Coronary artery (tissue), 2 donors: ENCODE data around the gene NANOG.
"Not testable (repeated sequence)": the region's sequence is repeated elsewhere in the genome, so short reads cannot be mapped to it uniquely, and the experiment has no call there.

Experiments
- DNase-seq: peaks from one replicate; pipeline ENCODE4 v3.0.0-alpha.2; 2017; ENCODE audit warnings: low spot score
- H3K27ac ChIP-seq, 2 donors: fragments of 200-600 bp; sonication (generic); one replicate each; pipeline ENCODE4 v1.5.1; 2016 to 2019
- H3K4me3 ChIP-seq: fragments of 200-600 bp; sonication (generic); 2 replicates; pipeline ENCODE4 v1.5.1; 2016; ENCODE audit warnings: mild to moderate bottlenecking, moderate library complexity
- TF ChIP-seq, protein P1 (sequence below): fragments of 200-600 bp; sonication (generic); IDR thresholded peaks from one replicate; pipeline ENCODE4 v1.5.1; 2019; ENCODE audit warnings: antibody characterized with exemption

NANOG gene

GRCh38 chr12:7806863-7807487, 17.8 kb downstream of the NANOG start:
- no peak overlapping the region for H3K4me3 ChIP-seq
- H3K27ac ChIP-seq: no peak overlapping the region
- no peak for DNase-seq
- TF ChIP-seq, protein P1, sequence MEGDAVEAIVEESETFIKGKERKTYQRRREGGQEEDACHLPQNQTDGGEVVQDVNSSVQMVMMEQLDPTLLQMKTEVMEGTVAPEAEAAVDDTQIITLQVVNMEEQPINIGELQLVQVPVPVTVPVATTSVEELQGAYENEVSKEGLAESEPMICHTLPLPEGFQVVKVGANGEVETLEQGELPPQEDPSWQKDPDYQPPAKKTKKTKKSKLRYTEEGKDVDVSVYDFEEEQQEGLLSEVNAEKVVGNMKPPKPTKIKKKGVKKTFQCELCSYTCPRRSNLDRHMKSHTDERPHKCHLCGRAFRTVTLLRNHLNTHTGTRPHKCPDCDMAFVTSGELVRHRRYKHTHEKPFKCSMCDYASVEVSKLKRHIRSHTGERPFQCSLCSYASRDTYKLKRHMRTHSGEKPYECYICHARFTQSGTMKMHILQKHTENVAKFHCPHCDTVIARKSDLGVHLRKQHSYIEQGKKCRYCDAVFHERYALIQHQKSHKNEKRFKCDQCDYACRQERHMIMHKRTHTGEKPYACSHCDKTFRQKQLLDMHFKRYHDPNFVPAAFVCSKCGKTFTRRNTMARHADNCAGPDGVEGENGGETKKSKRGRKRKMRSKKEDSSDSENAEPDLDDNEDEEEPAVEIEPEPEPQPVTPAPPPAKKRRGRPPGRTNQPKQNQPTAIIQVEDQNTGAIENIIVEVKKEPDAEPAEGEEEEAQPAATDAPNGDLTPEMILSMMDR: peak; percentile 54

- H3K27ac ChIP-seq, DNase-seq, H3K4me3 ChIP-seq: not testable (repeated sequence)
Measured at GRCh38 chr12:7825754-7826153, 36.6 kb downstream of the NANOG start.

- not testable (repeated sequence) for DNase-seq, H3K4me3 ChIP-seq, H3K27ac ChIP-seq
Measured at GRCh38 chr12:7829737-7830136, 40.5 kb downstream of the NANOG start.

- no peak for DNase-seq
- Histone ChIP-seq H3K4me3 (no peak overlapping the region), H3K27ac (no peak overlapping the region)
- TF ChIP-seq, protein P1: no peak
Measured at GRCh38 chr12:7832059-7832696, 43.0 kb downstream of the NANOG start.

DNA sequence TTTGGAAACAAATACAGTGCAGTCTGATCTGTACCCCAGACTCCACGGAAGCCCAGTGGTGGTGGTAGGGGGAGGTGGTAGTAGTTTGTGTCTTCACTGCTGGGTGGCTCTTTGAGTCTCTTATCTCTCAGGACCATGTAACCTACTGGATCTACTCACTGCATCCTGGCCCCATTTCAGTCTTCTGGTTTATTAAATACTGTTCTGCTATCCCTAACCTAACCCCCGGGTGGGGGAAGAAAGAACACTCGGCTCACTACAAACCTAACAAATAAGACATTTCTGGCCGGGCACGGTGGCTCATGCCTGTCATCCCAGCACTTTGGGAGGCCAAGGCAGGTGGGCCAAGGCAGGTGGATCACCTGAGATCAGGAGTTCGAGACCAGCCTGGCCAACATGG, 44.0 kb downstream of the NANOG start:
- not testable (repeated sequence) for DNase-seq, H3K4me3 ChIP-seq, H3K27ac ChIP-seq

- TF ChIP-seq, protein P1: no peak
- Histone ChIP-seq H3K4me3 (no peak overlapping the region), H3K27ac (no peak overlapping the region)
- DNase-seq: no peak
Measured at GRCh38 chr12:7833831-7834230, 44.6 kb downstream of the NANOG start.

GRCh38 chr12:7834701-7835100, 45.5 kb downstream of the NANOG start:
- no peak for DNase-seq
- TF ChIP-seq, protein P1: no peak
- H3K27ac ChIP-seq: no peak overlapping the region
- H3K4me3 ChIP-seq: no peak overlapping the region

- no peak overlapping the region for H3K27ac ChIP-seq
- H3K4me3 ChIP-seq: no peak overlapping the region
- TF ChIP-seq, protein P1: no peak
- DNase-seq: no peak
Measured at GRCh38 chr12:7835116-7835515, 45.9 kb downstream of the NANOG start.

DNA sequence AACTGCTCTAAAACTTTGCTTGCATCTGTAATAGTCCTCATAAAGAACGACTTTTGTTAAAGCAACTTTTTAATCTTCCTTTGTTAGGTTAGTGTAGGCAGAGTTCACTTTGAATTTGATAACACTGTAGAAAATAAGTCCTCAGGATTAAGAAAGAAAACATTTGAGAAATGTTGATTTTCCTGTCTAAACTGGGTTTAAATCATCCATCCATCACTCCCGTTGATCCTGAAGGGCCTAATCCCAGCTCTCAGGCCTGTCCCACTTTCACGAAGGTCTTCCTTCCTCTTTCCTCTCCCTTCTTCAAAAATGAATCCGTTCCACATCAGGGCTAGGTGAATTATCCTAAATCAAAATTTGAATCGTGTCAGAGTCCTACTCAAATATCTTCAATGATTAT, 46.6 kb downstream of the NANOG start:
- Histone ChIP-seq H3K4me3 (no peak overlapping the region), H3K27ac (no peak overlapping the region)
- TF ChIP-seq, protein P1: no peak
- no peak for DNase-seq
